Ovary (tissue), 9 donors: ENCODE results near the gene LAMP5. TPM values are rescaled to one million over a fixed set of nuclear protein-coding genes. Genes with fewer than 3 reads are reported as not detected.

Experiments
- DNase-seq, 5 donors: peaks; one replicate each; pipeline ENCODE4 v3.0.0-alpha.2; 2019 to 2020
- H3K27ac ChIP-seq, 2 donors: fragments of 200-600 bp; one replicate each; pipeline versions ENCODE4 v1.5.1 to v1.8.0; 2019 to 2022
- H3K27me3 ChIP-seq: fragments of 200-600 bp; one replicate; pipeline ENCODE4 v1.8.0; 2022
- H3K36me3 ChIP-seq: fragments of 200-600 bp; sonication (generic); one replicate; pipeline ENCODE4 v1.5.1; 2019
- H3K4me1 ChIP-seq: one replicate; pipeline ENCODE4 v1.8.1; 2013; ENCODE audit warnings: mild to moderate bottlenecking, moderate library complexity; ENCODE audit not compliant: insufficient read depth
- H3K4me3 ChIP-seq: fragments of 200-600 bp; sonication (generic); one replicate; pipeline ENCODE4 v1.5.1; 2017
- H3K9me3 ChIP-seq, 2 donors: fragments of 200-600 bp in 1 of 2; sonication (generic) in 1 of 2; one replicate each; pipeline versions ENCODE4 v1.5.1 to v1.8.1; 2013 to 2019; ENCODE audit warnings: mild to moderate bottlenecking in 1 of 2, moderate library complexity in 1 of 2
- EP300 ChIP-seq: sonication (generic); formaldehyde crosslinking; IDR thresholded peaks from one replicate; pipeline ENCODE4 v1.6.1; 2017; ENCODE audit warnings: antibody characterized with exemption
- POLR2A ChIP-seq: fragments of 450-650 bp; IDR thresholded peaks from one replicate; pipeline ENCODE4 v1.6.1; 2017; ENCODE audit warnings: antibody characterized with exemption, mild to moderate bottlenecking, moderate library complexity
- WGBS, 3 donors: extraction: QIAGEN DNeasy Blood & Tissue Kit in 1 of 3; methylation state at CpG; one replicate each; pipeline versions ENCODE4 v1.1.5 to v1.1.7; 2013 to 2017; 5-methylcytosine and 5-hydroxymethylcytosine counted together
- intact Hi-C, 4 donors: fragments of 100-400 bp; cut with DNase I; formaldehyde crosslinking; loops; one replicate each; pipeline versions ENCODE4 v1.11.0 to v1.15.1; 2022 to 2023
- polyA plus RNA-seq, 2 donors: library from polyadenylated mRNA; stranded (reverse); fragments of 200-250 nt in 1 of 2; fragments of 350-450 nt in 1 of 2; fragmentation: Illumina TruSeq in 1 of 2; extraction: RNeasy Lipid Tissue Mini Kit (QIAGEN cat#74804) in 1 of 2; gene quantifications; one replicate each; pipeline ENCODE4 v1.2.3, GENCODE V29; 2013 to 2014
- total RNA-seq, 7 donors: library from RNA; depleted of rRNA in 2 of 7; stranded (reverse); fragments of >200 nt in 2 of 7; fragmentation: NEBNext Ultra II Directional in 3 of 7; extraction: Animal tissue kit (Norgen Biotek cat#: 25700) in 3 of 7; gene quantifications; one replicate each; pipeline versions ENCODE4 v1.1.0 to v1.2.4, GENCODE V29; 2016 to 2023
- TF ChIP-seq, protein P1 (sequence below), 3 donors: fragments of 450-650 bp in 2 of 3; fragments of 200-600 bp in 1 of 3; IDR thresholded peaks; one replicate each; pipeline versions ENCODE4 v1.5.1 to v1.8.0; 2016 to 2022; ENCODE audit warnings: antibody characterized with exemption in 3 of 3, mild to moderate bottlenecking in 1 of 3
- donor health status: DM: no; HTN: no; CAD: no; lungs with moderate emphysema.
- donor health status: DM: no; HTN: no; CAD: no.
- donor health status: Bipolar disorder and iron deficiency.
- donor health status: DM: yes; HTN: yes; CAD: no.
- donor health status: DM: no; HTN: no; CAD: no.
- donor health status: DM: yes; HTN: yes; CAD: no.

The LAMP5 gene
- total and polyA plus RNA-seq, 9 donors: 0.91 to 39.5 (median 5.2) TPM

- Histone ChIP-seq H3K9me3 (no peaks in the 10 kb centered on the region), H3K36me3 (no peaks in the 10 kb centered on the region), H3K4me3 (no peak overlapping the region), H3K4me1 (no peaks in the 10 kb centered on the region), H3K27me3 (no peaks in the 10 kb centered on the region), H3K27ac (no peak overlapping the region)
- TF ChIP-seq, protein P1, sequence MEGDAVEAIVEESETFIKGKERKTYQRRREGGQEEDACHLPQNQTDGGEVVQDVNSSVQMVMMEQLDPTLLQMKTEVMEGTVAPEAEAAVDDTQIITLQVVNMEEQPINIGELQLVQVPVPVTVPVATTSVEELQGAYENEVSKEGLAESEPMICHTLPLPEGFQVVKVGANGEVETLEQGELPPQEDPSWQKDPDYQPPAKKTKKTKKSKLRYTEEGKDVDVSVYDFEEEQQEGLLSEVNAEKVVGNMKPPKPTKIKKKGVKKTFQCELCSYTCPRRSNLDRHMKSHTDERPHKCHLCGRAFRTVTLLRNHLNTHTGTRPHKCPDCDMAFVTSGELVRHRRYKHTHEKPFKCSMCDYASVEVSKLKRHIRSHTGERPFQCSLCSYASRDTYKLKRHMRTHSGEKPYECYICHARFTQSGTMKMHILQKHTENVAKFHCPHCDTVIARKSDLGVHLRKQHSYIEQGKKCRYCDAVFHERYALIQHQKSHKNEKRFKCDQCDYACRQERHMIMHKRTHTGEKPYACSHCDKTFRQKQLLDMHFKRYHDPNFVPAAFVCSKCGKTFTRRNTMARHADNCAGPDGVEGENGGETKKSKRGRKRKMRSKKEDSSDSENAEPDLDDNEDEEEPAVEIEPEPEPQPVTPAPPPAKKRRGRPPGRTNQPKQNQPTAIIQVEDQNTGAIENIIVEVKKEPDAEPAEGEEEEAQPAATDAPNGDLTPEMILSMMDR (IDR thresholded peaks at IDR 0.05): no peak
- TF ChIP-seq EP300: no peak
- no peak for TF ChIP-seq POLR2A
- intact Hi-C loops: no loop called here
- no peak for DNase-seq
- 62 to 73% (median 63%) methylated on average over 2 of the region's 2 CpGs for WGBS, 3 donors
These were observed 56.2 kb downstream of the LAMP5 start for GRCh38 chr20:9570612-9571011.

DNA sequence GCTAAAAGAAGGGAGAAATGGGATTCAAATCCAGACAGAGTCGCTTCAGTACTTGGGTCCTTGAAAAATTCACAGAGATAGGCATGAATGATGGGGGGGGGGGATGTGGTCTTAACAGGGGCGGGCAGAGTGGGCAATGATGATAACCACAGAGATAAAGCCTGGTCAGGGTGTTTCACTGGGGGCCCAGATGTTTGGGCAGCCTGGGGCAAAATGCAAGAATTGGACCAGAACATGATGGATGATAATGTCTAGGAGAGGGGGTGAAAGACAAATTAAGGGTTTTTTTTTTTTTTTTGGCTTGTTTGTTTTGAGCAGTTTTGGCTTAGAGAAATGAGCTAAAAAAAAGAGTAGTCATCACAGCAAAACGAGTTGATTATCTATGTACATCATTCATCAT lies 57.4 kb downstream of the LAMP5 start:
- 55 to 61% (median 57%) methylated on average over 3 of the region's 3 CpGs for WGBS, 3 donors
- H3K27me3 ChIP-seq: no peaks in the 10 kb centered on the region
- H3K4me3 ChIP-seq: no peak overlapping the region
- H3K27ac ChIP-seq: no peak overlapping the region
- no peaks in the 10 kb centered on the region for H3K4me1 ChIP-seq
- no peaks in the 10 kb centered on the region for H3K9me3 ChIP-seq
- H3K36me3 ChIP-seq: no peaks in the 10 kb centered on the region
- intact Hi-C loops: no loop called here
- no peak for DNase-seq
- TF ChIP-seq POLR2A (no peak), EP300 (no peak)
- TF ChIP-seq, protein P1 (IDR thresholded peaks at IDR 0.05): no peak

DNA sequence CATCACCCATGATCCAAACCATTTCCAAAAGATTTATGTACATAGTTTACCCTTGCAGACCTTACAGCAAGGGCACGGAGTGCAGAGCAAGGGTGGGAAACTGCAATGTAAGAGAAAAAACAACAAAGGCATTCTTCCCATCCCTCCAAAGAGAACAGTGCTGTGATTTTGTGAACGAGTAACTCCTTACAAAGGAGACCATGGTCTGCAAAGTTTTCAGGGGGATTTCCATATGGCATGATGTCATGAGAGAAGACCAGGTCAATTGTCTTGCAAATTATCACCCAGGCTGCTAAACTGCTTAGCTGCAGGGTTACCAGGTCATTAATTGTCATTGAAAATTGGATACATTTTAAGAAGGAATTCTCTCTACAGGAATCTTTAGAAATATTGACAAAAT lies 58.3 kb downstream of the LAMP5 start:
- H3K4me1 ChIP-seq: no peaks in the 10 kb centered on the region
- DNase-seq: no peak
- no peaks in the 10 kb centered on the region for H3K36me3 ChIP-seq
- H3K9me3 ChIP-seq: no peaks in the 10 kb centered on the region
- TF ChIP-seq, protein P1 (IDR thresholded peaks at IDR 0.05): no peak
- no peak for TF ChIP-seq EP300
- TF ChIP-seq POLR2A: no peak
- H3K27me3 ChIP-seq: no peaks in the 10 kb centered on the region
- 15 to 20% (median 15%) methylated on average over 2 of the region's 2 CpGs for WGBS, 3 donors
- no peak overlapping the region for H3K27ac ChIP-seq
- H3K4me3 ChIP-seq: no peak overlapping the region
- intact Hi-C loops: no loop called here

GRCh38 chr20:9573335-9574151 lies 59.2 kb downstream of the LAMP5 start:
- Histone ChIP-seq H3K9me3 (no peaks in the 10 kb centered on the region), H3K27ac (no peak overlapping the region), H3K4me1 (no peaks in the 10 kb centered on the region), H3K4me3 (no peak overlapping the region), H3K27me3 (no peaks in the 10 kb centered on the region), H3K36me3 (no peaks in the 10 kb centered on the region)
- TF ChIP-seq EP300: no peak
- TF ChIP-seq, protein P1 (IDR thresholded peaks at IDR 0.05): no peak
- TF ChIP-seq POLR2A: no peak
- intact Hi-C loops: no loop called here
- WGBS, 3 donors: 59 to 63% (median 60%) methylated on average over 13 of the region's 13 CpGs
- no peak for DNase-seq
